BJ (cell line): ENCODE results near the gene ZNF319. TPM values are rescaled to one million over a fixed set of nuclear protein-coding genes. Genes with fewer than 3 reads are reported as not detected.
"Not testable (repeated sequence)": the region's sequence is repeated elsewhere in the genome, so short reads cannot be mapped to it uniquely, and the experiment has no call there.

Experiments
- CTCF ChIA-PET: fragments of 350-600 bp; formaldehyde crosslinking; extraction: SDS; loops from one replicate; lab custom pipeline; 2021; ENCODE audit warnings: antibody characterized with exemption, inconsistent platforms; lab: Yijun Ruan, JAX
- POLR2A ChIA-PET: fragments of 300-600 bp; sonication (Branson Sonifier 250); formaldehyde crosslinking; extraction: SDS; loops from one replicate; lab custom pipeline; 2021; ENCODE audit warnings: antibody characterized with exemption; lab: Charles Lee
- DNase-seq: peaks from one replicate; pipeline ENCODE4 v3.0.0-alpha.2; 2011; ENCODE audit warnings: low read depth
- H3K27me3 ChIP-seq: 2 replicates; pipeline ENCODE4 v1.6.0; 2011; ENCODE audit warnings: low read length; ENCODE audit not compliant: control insufficient read depth, insufficient read depth
- H3K36me3 ChIP-seq: 2 replicates; pipeline ENCODE4 v1.5.1; 2011; ENCODE audit warnings: low read length; ENCODE audit not compliant: control insufficient read depth, insufficient read depth
- H3K4me3 ChIP-seq: 2 replicates; pipeline ENCODE4 v1.5.1; 2011; ENCODE audit warnings: low read depth, mild to moderate bottlenecking, control low read depth, low read length
- CTCF ChIP-seq: IDR thresholded peaks from 2 replicates; pipeline ENCODE4 v1.5.1; 2011; ENCODE audit warnings: low read depth, mild to moderate bottlenecking, control low read depth, inconsistent platforms, low read length, moderate library complexity; ENCODE audit not compliant: insufficient read depth
- polyA plus RNA-seq: library from polyadenylated mRNA; depleted of rRNA; stranded (reverse); fragments of >200 nt; gene quantifications from 2 replicates; pipeline ENCODE4 v1.2.3, GENCODE V29; 2011

ZNF319 gene
- polyA plus RNA-seq, 1 experiment, result 5.8 TPM

- no peaks in the 10 kb centered on the region for H3K27me3 ChIP-seq
- TF ChIP-seq CTCF, result no peak
- ChIA-PET CTCF (interaction anchor here (0.7 to 3.5 kb wide), 7 partner anchors 8 to 425 kb away, joined by 3 to 13 read pairs (median 4); no protein-coding TSS in a partner anchor), POLR2A (no interaction called here)
- no peaks in the 10 kb centered on the region; the same call in 1 of the 2 replicates for H3K36me3 ChIP-seq
- DNase-seq, result no peak
- no peak overlapping the region for H3K4me3 ChIP-seq
Measured at GRCh38 chr16:58013201-58013956, 12.9 kb upstream of the ZNF319 start.

DNA sequence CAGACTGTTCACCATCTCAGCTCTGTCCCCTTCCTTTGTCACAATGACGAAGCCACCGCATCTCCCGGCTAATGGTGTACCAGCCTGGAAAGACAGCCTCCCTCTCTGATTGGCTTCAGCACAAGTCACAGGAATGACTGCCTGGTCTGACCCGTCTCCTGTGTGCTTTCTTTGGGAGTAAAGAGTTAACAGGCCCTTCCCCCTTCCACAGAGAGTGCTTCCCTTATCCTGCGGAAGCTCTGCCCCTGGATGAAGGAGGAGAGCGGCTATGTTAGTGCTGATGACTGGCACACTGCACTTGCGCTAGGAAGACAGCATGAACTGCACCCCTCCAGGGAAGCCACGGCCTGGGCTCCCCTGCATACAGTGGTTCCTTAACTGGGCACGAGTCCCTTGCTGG is 12.0 kb upstream of the ZNF319 start:
- DNase-seq, result no peak
- no peak for TF ChIP-seq CTCF
- CTCF ChIA-PET, result interaction anchor here (1.2 to 3.5 kb wide), 4 partner anchors 12 to 109 kb away, joined by 3 to 13 read pairs (median 6); partner anchors contain the start of gene ZNF319
- Histone ChIP-seq H3K4me3 (no peak overlapping the region), H3K36me3 (no peaks in the 10 kb centered on the region; the same call in 1 of the 2 replicates), H3K27me3 (no peaks in the 10 kb centered on the region)
- POLR2A ChIA-PET, result no interaction called here

GRCh38 chr16:58011652-58012051 is 11.2 kb upstream of the ZNF319 start:
- CTCF ChIA-PET, result interaction anchor here (0.7 to 3.5 kb wide), 4 partner anchors 11 to 110 kb away, joined by 3 to 13 read pairs (median 6); partner anchors contain the start of gene ZNF319
- TF ChIP-seq CTCF, result no peak
- Histone ChIP-seq H3K4me3 (no peak overlapping the region), H3K27me3 (no peaks in the 10 kb centered on the region), H3K36me3 (no peaks in the 10 kb centered on the region; the same call in 1 of the 2 replicates)
- POLR2A ChIA-PET, result interaction anchor here (0.6 kb wide), 1 partner anchor 87 kb away, joined by 3 read pairs; no protein-coding TSS in a partner anchor
- DNase-seq, result no peak

DNA sequence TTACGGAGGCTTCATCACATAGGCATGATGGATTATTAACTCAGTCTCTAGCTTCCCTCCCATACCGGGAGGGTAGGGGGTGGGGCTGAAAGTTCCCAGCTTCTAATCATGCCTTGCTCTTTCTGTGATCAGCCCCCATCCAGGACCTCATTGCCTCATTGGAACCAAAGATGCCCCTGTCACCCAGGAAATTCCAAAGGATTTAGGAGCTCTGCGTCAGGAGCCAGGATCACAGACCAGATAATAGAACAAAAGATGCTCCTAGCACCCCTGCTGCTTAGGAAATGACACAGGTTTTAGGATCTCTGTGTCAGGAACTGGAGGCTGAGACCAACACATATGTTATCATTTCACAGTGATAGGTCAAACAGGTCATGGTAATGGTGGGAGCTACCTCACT is 10.4 kb upstream of the ZNF319 start:
- CTCF ChIA-PET, result interaction anchor here (0.5 to 3.5 kb wide), 6 partner anchors 105 to 172 kb away, joined by 3 to 13 read pairs (median 3); no protein-coding TSS in a partner anchor
- no peak for TF ChIP-seq CTCF
- no peak overlapping the region for H3K4me3 ChIP-seq
- no peak for DNase-seq
- POLR2A ChIA-PET, result no interaction called here
- no peaks in the 10 kb centered on the region; the same call in 1 of the 2 replicates for H3K36me3 ChIP-seq
- H3K27me3 ChIP-seq, result no peaks in the 10 kb centered on the region

GRCh38 chr16:58009856-58010416 is 9.5 kb upstream of the ZNF319 start:
- H3K4me3 ChIP-seq, result no peak overlapping the region
- no peaks in the 10 kb centered on the region for H3K27me3 ChIP-seq
- TF ChIP-seq CTCF, result no peak
- CTCF ChIA-PET, result interaction anchor here (0.7 to 3.5 kb wide), 5 partner anchors 8 to 112 kb away, joined by 3 to 13 read pairs (median 3); no protein-coding TSS in a partner anchor
- no peaks in the 10 kb centered on the region; the same call in 1 of the 2 replicates for H3K36me3 ChIP-seq
- DNase-seq, result no peak
- POLR2A ChIA-PET, result no interaction called here

DNA sequence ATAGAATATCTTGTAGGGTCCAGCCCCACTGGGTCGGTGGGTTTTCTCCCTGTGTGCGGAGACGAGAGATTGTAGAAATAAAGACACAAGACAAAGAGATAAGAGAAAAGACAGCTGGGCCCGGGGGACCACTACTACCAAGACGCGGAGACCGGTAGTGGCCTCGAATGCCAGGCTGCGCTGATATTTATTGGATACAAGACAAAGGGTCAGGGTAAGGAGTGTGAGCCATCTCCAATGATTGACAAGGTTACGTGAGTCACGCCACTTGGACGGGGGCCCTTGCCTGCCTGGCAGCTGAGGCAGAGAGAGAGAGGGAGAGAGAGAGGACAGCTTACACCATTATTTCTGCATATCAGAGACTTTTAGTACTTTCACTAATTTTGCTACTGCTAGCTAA is 4.3 kb upstream of the ZNF319 start:
- H3K36me3 ChIP-seq, DNase-seq, H3K27me3 ChIP-seq, H3K4me3 ChIP-seq, POLR2A ChIA-PET: not testable (repeated sequence)
- CTCF ChIA-PET, result interaction anchor here (0.9 to 2.3 kb wide), 9 partner anchors 91 to 429 kb away, joined by 3 to 6 read pairs (median 3); no protein-coding TSS in a partner anchor
